Measurements from ENCODE around the gene FES. TPM values are rescaled to one million over a fixed set of nuclear protein-coding genes. Genes with fewer than 3 reads are reported as not detected.

The FES gene
- total and polyA plus RNA-seq, 2 of the 13 experiments (the other 11 are each of a cell fraction or from before 2014, with no cell fraction given), result 4.0 to 9.5 TPM

DNA sequence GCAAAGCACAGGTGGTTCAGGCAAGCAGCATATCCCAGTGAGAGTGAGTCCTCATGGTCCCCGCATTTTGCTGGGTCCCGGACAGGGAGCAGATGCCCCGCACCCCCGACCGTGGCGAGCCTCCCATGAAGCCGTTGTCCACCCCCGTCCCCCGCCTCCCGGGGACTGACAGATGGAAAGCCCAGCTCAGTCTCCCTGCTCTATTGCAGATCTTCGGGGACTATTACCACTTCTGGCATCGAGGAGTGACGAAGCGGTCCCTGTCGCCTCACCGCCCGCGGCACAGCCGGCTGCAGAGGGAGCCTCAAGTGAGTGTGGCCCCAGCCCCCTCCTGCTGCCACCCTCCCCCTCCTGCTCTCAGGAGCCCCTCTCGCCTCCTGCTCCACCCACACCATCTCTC, 8.3 kb upstream of the FES start:
- H3K79me2 ChIP-seq (ENCODE audit: insufficient read depth, low read length), result peaks cover 10% of the 10 kb centered on the region
- no peak for FAIRE-seq
- H4K20me1 ChIP-seq (ENCODE audit: insufficient read depth, low read length), result peaks cover 25% of the 10 kb centered on the region; the same call in 1 of the 2 replicates
- in situ Hi-C loops (cut with HindIII; ENCODE audit: extremely low pct_ligation_motif_present, low pct_unique_long_range_greater_than_20kb) (no loop called here), intact Hi-C loops (cut with micrococcal nuclease; ENCODE audit: unreplicated experiment) (no loop called here)
- no TSS peak for BruUV-seq (replicated peaks)
- peaks cover 35% of the 10 kb centered on the region for H3K4me1 ChIP-seq (ENCODE audit: insufficient read depth, low read length)
- ChIA-PET CTCF (ENCODE audit: low intra/inter-chr PET ratio, low total read pairs) (no interaction called here), POLR2A (no interaction called here)
- H3K36me3 ChIP-seq (replicated peaks in 1 of 2; ENCODE audit: control insufficient read depth in 1 of 2, insufficient read depth in 2 of 2, low read length in 2 of 2), result peaks cover 7 to 43% of the 10 kb centered on the region in 2 experiments; a peak in 4 of 5 replicates
- 99% methylated on average over 14 of the region's 20 CpGs for WGBS (ENCODE audit: low lambda C conversion rate)
- ATAC-seq, result no peak
- H3K27ac ChIP-seq (ENCODE audit: extremely low read length, insufficient read depth, low read length), result no peak overlapping the region
- no peak overlapping the region for H3K4me2 ChIP-seq (ENCODE audit: low read depth, low read length)
- H2AFZ ChIP-seq (ENCODE audit: low read length), result no peak overlapping the region
- no peaks in the 10 kb centered on the region; a peak in 2 of 5 replicates for H3K27me3 ChIP-seq (ENCODE audit: control insufficient read depth in 1 of 2, insufficient read depth in 2 of 2, low read length in 2 of 2)
- no peaks in the 10 kb centered on the region for H3K9me3 ChIP-seq (ENCODE audit: low read length)
- H3K4me3 ChIP-seq (replicated peaks in 1 of 3; ENCODE audit: insufficient read depth in 1 of 3, low read depth in 2 of 3, low read length in 3 of 3), result no peak overlapping the region
- DNase-seq (ENCODE audit: low spot score), result no peak
- no peak overlapping the region for H3K9ac ChIP-seq (ENCODE audit: insufficient read depth, low read depth, low read length)
- TF ChIP-seq STAG1 (CRISPR knock-in tag; IDR thresholded peaks at IDR 0.05) (no peak), ZFP36 (IDR thresholded peaks at IDR 0.05; ENCODE audit: borderline replicate concordance, low read depth, low read length, partially characterized antibody) (no peak), AGO2 (optimal IDR thresholded peaks at IDR 0.05; ENCODE audit: low read depth, low read length) (peak; percentile 7), ZNF768 (CRISPR knock-in tag; IDR thresholded peaks at IDR 0.05) (0 out of 2 replicates have a peak, but pooled peaks have one; percentile 14), ZNF232 (CRISPR knock-in tag; IDR thresholded peaks at IDR 0.05; ENCODE audit: borderline replicate concordance) (no peak), RFX1 (IDR thresholded peaks at IDR 0.05) (no peak), PAF1 (CRISPR knock-in tag; IDR thresholded peaks at IDR 0.05) (no peak), WIZ (CRISPR knock-in tag; IDR thresholded peaks at IDR 0.05) (no peak), ZBTB46 (CRISPR knock-in tag; IDR thresholded peaks at IDR 0.05; ENCODE audit: borderline replicate concordance) (no peak), FLYWCH1 (CRISPR knock-in tag; IDR thresholded peaks at IDR 0.05) (no peak), ZNF672 (CRISPR knock-in tag; IDR thresholded peaks at IDR 0.05) (no peak), ZBTB43 (CRISPR knock-in tag; conservative IDR thresholded peaks at IDR 0.05) (no peak)
- TF ChIP-seq, protein P1, sequence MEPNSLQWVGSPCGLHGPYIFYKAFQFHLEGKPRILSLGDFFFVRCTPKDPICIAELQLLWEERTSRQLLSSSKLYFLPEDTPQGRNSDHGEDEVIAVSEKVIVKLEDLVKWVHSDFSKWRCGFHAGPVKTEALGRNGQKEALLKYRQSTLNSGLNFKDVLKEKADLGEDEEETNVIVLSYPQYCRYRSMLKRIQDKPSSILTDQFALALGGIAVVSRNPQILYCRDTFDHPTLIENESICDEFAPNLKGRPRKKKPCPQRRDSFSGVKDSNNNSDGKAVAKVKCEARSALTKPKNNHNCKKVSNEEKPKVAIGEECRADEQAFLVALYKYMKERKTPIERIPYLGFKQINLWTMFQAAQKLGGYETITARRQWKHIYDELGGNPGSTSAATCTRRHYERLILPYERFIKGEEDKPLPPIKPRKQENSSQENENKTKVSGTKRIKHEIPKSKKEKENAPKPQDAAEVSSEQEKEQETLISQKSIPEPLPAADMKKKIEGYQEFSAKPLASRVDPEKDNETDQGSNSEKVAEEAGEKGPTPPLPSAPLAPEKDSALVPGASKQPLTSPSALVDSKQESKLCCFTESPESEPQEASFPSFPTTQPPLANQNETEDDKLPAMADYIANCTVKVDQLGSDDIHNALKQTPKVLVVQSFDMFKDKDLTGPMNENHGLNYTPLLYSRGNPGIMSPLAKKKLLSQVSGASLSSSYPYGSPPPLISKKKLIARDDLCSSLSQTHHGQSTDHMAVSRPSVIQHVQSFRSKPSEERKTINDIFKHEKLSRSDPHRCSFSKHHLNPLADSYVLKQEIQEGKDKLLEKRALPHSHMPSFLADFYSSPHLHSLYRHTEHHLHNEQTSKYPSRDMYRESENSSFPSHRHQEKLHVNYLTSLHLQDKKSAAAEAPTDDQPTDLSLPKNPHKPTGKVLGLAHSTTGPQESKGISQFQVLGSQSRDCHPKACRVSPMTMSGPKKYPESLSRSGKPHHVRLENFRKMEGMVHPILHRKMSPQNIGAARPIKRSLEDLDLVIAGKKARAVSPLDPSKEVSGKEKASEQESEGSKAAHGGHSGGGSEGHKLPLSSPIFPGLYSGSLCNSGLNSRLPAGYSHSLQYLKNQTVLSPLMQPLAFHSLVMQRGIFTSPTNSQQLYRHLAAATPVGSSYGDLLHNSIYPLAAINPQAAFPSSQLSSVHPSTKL (CRISPR knock-in tag; IDR thresholded peaks at IDR 0.05), result no peak
- TF ChIP-seq, protein P2, sequence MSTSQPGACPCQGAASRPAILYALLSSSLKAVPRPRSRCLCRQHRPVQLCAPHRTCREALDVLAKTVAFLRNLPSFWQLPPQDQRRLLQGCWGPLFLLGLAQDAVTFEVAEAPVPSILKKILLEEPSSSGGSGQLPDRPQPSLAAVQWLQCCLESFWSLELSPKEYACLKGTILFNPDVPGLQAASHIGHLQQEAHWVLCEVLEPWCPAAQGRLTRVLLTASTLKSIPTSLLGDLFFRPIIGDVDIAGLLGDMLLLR (CRISPR knock-in tag; IDR thresholded peaks at IDR 0.05), result no peak
- TF ChIP-seq, protein P3, sequence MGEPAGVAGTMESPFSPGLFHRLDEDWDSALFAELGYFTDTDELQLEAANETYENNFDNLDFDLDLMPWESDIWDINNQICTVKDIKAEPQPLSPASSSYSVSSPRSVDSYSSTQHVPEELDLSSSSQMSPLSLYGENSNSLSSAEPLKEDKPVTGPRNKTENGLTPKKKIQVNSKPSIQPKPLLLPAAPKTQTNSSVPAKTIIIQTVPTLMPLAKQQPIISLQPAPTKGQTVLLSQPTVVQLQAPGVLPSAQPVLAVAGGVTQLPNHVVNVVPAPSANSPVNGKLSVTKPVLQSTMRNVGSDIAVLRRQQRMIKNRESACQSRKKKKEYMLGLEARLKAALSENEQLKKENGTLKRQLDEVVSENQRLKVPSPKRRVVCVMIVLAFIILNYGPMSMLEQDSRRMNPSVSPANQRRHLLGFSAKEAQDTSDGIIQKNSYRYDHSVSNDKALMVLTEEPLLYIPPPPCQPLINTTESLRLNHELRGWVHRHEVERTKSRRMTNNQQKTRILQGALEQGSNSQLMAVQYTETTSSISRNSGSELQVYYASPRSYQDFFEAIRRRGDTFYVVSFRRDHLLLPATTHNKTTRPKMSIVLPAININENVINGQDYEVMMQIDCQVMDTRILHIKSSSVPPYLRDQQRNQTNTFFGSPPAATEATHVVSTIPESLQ (CRISPR knock-in tag; conservative IDR thresholded peaks at IDR 0.05), result no peak
- TF ChIP-seq, protein P4, sequence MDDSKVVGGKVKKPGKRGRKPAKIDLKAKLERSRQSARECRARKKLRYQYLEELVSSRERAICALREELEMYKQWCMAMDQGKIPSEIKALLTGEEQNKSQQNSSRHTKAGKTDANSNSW (CRISPR knock-in tag; IDR thresholded peaks at IDR 0.05; ENCODE audit: borderline replicate concordance), result no peak

Data from HepG2 (cell line).